Adrenal gland (tissue), 5 donors: Measurements from ENCODE around the gene CCDC63.

Source experiments
- POLR2A ChIP-seq, 2 donors: fragments of 450-650 bp; IDR thresholded peaks; one replicate each; pipeline ENCODE4 v1.6.1; 2017; ENCODE audit warnings: antibody characterized with exemption in 2 of 2, mild to moderate bottlenecking in 2 of 2, moderate library complexity in 1 of 2
- TF ChIP-seq, protein P1 (sequence below), 6 experiments: fragments of 450-650 bp in 4 of 6; fragments of 200-600 bp in 2 of 6; sonication (generic) in 1 of 6; IDR thresholded peaks; 1 replicate in 5 of 6; 2 replicates in 1 of 6; pipeline versions ENCODE4 v1.5.1 to v1.8.0; 2016 to 2021; ENCODE audit warnings: antibody characterized with exemption in 6 of 6, mild to moderate bottlenecking in 2 of 6, moderate library complexity in 1 of 6
- donor health status: DM: no; HTN: no; CAD: no.

DNA sequence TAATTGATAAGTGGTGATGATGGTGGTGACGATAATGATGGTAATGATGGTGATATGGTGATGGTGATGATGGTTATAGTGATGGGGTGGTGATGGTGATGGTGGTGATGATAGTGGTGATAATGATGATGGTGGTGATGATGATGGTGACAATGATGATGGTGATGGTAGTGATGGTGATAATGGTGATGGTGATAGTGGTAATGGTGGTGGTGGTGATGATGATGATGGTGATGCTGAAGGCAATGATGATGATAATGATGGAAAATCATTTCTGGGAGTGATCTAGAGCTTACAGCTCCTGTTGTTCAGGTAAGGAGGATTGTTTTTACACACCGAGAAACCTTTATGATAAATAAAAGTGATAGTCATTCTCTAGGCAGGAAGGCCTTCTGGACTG lies 33.9 kb downstream of the CCDC63 start:
- TF ChIP-seq, protein P1, sequence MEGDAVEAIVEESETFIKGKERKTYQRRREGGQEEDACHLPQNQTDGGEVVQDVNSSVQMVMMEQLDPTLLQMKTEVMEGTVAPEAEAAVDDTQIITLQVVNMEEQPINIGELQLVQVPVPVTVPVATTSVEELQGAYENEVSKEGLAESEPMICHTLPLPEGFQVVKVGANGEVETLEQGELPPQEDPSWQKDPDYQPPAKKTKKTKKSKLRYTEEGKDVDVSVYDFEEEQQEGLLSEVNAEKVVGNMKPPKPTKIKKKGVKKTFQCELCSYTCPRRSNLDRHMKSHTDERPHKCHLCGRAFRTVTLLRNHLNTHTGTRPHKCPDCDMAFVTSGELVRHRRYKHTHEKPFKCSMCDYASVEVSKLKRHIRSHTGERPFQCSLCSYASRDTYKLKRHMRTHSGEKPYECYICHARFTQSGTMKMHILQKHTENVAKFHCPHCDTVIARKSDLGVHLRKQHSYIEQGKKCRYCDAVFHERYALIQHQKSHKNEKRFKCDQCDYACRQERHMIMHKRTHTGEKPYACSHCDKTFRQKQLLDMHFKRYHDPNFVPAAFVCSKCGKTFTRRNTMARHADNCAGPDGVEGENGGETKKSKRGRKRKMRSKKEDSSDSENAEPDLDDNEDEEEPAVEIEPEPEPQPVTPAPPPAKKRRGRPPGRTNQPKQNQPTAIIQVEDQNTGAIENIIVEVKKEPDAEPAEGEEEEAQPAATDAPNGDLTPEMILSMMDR (IDR thresholded peaks at IDR 0.05): no peak
- no peak for TF ChIP-seq POLR2A (IDR thresholded peaks at IDR 0.05)
